Epithelial cell of prostate (primary cell): ENCODE data around the gene MYH14.
"Not testable (repeated sequence)": the region's sequence is repeated elsewhere in the genome, so short reads cannot be mapped to it uniquely, and the experiment has no call there.

Experiments
- DNase-seq: peaks from one replicate; pipeline ENCODE4 v3.0.0-alpha.2; 2011; ENCODE audit warnings: low read depth, low spot score
- H3K27ac ChIP-seq: fragments of 450-650 bp; 2 replicates; pipeline ENCODE4 v1.5.1; 2017; ENCODE audit warnings: mild to moderate bottlenecking

MYH14 gene

GRCh38 chr19:50327461-50328223 is 124.2 kb downstream of the MYH14 start:
- no peak overlapping the region for H3K27ac ChIP-seq
- DNase-seq, result no peak

GRCh38 chr19:50328224-50328872 is 124.9 kb downstream of the MYH14 start:
- DNase-seq, result no peak
- H3K27ac ChIP-seq, result no peak overlapping the region

DNA sequence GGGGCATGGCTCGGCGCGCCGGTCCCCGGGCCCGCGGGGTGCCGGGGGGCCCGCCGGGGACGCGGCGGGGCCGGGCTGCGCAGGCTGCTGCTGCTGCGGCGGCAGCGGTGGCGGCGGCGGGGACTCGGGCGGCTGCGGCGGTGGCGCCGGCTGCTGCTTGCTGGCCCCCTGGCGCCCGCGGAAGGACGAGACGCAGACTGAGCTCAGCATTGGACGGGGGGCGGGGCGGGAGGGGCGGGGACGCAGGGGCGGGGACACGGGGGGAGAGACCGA is 125.4 kb downstream of the MYH14 start:
- no peak overlapping the region for H3K27ac ChIP-seq
- DNase-seq, result no peak

- no peak within 1 kb of the TSS for H3K27ac ChIP-seq
- peak; percentile 78 for DNase-seq
Measured at GRCh38 chr19:50329146-50329925, 125.9 kb downstream of the MYH14 start, which contains the start of gene KCNC3. KCNC3 (minus strand) TSS chr19:50329377; CDS start chr19:50329082, 295 bp downstream.

DNA sequence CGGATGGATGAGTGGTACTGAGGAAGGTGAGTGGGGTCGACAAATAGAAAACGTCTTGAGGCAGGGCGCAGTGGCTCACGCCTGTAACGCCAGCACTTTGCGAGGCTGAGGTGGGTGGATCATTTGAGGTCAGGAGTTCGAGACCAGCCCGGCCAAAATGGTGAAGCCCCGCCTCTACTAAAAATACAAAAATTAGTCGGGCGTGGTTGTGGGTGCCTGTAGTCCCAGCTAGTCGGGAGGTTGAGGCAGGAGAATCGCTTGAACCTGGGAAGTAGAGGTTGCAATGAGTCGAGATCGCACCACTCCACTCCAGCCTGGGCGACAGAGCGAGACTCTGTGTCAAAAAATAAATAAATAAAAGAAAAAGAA is 126.5 kb downstream of the MYH14 start:
- DNase-seq, H3K27ac ChIP-seq: not testable (repeated sequence)

- H3K27ac ChIP-seq, result no peak overlapping the region
- DNase-seq, result no peak
Measured at GRCh38 chr19:50330365-50331078, 127.1 kb downstream of the MYH14 start.

DNA sequence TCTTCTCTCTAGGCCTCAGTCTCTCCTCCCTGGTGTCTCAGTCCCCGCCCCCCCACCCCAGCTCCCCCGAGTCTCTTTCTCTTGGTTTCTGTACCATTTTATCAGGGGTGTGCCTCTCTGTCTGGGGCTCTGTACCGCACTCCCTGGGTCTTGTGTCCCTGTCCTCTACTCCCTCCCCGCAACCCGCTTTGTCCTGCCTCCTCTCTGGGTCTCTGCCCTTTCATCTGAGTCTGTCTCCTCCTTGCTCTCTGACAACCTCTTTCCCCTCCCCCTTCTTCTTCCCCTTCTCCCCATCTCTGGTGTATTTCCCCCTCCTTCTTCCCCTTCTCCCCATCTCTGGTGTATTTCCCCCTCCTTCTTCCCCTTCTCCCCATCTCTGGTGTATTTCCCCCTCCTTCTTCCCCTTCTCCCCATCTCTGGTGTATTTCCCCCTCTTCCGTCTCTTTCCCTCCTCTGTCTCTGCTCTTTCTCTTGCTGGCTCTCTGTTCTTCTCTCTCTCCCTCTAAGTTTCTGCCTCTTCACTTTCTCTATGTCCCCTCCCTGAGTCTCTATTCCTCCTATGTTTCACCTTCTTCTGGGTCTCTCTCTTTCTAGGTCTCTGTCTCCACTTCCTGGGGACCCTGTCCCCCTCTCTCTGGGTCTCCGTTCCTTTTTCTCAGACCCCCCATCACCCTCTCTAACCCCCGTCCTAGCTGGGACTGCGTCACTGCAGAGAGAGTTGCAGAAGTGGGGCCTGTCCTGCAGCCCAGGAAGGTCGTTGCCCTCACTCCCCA is 128.0 kb downstream of the MYH14 start:
- DNase-seq, result no peak
- no peak overlapping the region for H3K27ac ChIP-seq

GRCh38 chr19:50331994-50332243 is 128.5 kb downstream of the MYH14 start:
- H3K27ac ChIP-seq, result no peak overlapping the region
- DNase-seq, result no peak

DNA sequence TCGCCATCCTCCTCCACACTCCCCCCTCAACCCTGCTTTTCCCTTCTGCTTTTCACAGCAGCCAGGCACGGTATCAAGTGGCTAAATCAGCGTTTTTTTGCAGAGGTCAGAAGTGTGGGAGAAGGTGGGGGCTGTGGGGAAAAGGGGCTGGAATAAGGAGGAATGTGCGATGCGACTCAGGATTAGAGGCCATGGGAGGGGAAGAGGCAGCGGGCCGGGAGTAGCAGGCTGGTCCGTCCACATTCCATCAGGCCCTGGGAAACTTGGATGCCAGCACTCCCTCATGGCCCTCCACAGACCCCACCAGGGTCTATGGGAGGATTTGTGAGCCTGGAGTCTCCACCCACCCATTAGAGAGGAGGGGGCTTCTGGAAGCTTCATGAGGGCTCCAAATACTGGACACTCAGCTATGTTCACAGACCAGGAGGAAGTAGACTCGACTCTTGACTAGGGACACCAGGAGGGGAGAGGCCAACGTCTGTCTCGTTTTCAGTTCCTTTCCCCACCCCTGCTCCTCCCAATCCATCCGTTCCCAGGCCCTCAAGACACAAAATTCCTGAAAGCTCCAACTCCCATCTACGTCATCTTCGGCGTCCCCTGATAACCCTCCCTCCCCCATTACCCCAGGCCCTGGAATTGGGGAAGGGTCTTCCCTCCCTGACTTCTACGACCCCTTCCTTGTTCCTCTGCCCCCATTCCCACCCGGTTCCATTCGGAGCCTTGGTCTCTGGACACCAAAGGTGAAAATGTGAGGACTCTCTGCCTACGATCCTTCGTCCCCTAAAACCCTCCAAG is 129.0 kb downstream of the MYH14 start:
- H3K27ac ChIP-seq, result no peak overlapping the region

DNA sequence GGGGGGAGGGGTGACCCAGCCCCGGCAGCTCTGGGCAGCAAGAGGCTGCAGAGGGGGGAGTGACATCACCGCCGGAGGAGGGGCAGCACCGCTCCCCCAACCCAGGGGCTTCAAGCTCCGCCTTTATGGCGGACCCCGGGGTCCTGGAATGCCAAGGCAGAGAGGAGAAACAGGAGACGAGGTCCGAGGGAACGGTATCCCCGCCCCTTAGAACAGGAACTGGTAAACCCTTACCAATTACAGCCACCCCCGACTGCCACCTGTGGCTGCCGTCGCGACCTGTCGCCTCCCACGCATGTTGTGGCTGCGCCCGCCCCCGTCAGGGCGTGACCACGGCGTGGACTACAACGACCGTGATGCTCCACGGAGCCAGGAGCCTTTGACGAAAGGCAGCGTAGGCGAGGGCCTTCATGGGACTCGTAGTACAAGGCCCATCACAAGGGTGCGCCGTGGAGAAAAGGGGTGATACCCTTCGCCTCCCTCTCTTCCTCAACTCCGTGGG is 129.9 kb downstream of the MYH14 start:
- DNase-seq, result peak; percentile 64
- H3K27ac ChIP-seq, result no peak overlapping the region

More for the DNA sequence above, 129.0 kb downstream of the MYH14 start:
- DNase-seq, result no peak

DNA sequence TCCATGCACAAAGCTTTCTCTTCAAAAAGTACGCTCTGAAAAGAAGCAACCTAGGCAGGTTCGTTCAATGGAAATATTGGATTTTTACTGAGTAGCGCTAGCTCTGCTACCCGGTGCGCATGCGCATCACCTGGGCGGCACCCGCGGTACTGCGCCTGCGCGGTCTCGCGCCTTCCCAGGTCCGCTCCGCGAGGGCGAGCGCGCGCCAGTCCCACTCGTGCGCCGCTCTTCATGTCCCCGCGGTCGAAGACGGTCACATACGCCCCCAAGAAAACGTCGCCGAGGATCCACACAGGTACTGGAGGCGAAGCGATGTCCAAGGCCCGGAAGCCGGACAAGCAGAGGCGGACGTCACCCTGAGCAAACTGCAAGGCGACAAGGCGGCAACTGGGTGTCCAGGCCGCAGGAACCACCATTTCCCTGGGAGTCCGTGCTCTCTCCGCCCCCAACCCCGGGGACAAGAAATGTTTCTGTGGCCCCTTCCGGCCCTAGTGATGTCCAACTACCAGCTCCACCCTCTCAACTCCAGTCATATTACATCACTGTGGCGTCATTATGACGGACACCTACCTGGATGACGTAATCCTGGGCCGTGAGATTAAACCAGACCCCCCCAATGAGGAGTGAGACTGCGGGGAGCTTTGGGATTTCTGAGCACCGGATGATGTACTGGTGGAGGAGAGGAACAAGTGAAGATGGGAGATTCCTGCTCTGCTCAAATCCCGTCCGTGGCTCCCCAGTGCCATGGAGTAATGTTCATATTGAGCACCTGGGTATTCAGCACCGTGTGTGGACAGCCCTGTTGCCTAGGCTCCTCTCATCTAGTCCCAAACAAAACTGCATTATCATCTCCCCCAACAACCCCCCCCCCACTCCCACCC is 130.6 kb downstream of the MYH14 start:
- no peak for DNase-seq
- H3K27ac ChIP-seq, result no peak overlapping the region

DNA sequence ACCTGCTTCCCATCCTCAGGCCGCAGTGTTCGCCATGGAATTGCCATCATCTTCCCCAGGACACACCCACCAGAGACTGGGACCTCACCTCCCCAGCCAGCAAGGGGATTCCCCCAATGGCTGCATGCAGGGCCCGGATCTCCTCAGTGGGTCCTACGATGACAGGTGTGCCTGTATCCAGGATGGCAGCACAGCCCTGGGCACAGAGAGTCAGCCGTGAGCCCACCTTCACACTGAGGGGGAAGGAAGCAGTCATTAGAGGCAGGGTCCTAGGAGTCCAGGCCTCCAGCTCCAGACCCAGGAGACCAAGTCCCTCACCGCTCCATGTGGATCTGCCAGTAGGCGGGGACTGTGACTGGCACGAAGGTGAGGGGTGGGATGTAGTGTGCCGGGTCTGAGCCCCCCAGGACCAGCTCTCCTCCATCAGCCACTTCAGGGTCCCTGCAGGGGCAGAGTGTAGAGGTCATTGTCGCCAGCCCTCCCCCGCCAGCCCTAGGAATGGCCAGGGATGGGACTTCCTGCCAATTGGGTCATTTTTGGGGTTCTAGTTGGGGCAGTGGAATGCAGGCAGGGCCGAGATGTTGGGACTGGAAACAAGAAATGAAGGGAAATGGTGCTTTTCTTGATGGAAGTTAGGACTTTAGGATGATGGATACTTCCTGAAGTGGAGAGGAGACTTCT is 131.5 kb downstream of the MYH14 start:
- H3K27ac ChIP-seq, result no peak overlapping the region

DNA sequence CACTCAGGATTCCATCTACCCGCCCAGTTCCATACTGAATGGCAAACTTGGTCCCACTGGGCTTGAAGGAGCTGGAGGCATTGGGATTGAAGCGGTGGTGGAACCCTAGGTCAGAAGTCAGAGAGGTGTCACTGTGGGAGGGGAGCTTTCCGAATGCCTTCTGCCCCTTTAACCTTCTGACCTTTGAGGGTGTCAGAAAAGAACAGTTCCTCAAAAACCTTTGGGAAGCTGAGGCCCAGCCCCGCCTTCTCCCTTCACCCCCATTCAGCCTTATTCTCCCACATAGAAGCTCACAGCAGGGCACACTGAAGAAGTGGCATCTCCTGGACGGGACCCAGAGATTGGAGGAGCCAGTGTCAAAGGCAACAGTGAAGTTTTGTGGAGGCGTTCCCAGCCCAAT is 133.6 kb downstream of the MYH14 start:
- H3K27ac ChIP-seq, DNase-seq: not testable (repeated sequence)

More for the DNA sequence above, 131.5 kb downstream of the MYH14 start:
- DNase-seq, result no peak

- no peak for DNase-seq
- no peak overlapping the region for H3K27ac ChIP-seq
Measured at GRCh38 chr19:50340331-50340730, 136.9 kb downstream of the MYH14 start.

DNA sequence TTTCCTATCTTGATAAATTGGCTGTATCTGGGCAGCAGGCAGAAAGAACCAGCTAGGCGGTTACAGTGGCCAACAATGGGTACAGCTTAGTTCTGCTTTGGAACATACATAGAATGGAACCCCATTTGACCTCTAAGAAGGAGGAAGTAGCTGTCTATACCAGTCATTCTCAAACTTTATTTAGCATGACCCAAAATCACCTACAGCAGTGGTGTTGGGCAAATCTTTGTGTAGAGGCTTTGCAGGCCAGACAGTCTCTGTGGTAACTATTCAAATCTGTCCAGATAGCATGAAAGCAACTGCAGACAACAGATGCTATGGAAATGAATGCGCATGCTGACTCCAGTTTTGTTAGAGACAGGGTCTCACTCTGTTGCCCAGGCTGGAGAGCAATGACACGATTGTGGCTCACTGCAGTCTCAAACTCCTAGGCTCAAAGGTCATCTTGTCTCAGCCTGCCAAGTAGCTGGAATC is 137.7 kb downstream of the MYH14 start:
- H3K27ac ChIP-seq, result no peak overlapping the region
- DNase-seq, result no peak

GRCh38 chr19:50344661-50345318 is 141.4 kb downstream of the MYH14 start:
- DNase-seq, result no peak
- H3K27ac ChIP-seq, result no peak overlapping the region

DNA sequence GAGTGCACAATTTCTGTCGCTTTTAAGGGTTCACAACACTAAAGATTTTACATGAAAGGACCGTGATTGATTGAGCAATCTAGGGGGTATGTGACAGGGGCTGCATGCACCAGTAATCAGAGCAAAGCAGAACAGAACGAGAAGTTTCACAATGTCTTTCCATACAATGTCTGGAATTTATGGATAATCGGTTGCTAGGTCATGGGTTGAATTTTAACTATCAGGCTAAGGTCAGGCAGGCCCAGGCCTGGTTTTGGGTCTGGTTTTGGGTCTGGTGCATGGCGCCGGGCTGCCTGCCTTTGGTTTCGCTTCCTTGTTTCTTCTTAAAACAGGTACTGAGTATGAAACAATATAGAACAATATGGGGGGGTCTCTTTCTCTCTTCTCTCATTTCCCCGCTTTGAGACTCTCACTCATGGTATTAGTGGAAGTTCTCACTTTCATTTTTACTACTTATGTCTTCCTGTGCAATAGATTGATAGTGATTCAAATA is 143.7 kb downstream of the MYH14 start:
- not testable (repeated sequence) for DNase-seq

More for the DNA sequence above, 143.7 kb downstream of the MYH14 start:
- H3K27ac ChIP-seq, result not testable (repeated sequence)
